Neuron (in vitro differentiated cells): ENCODE data around the gene UBLCP1.
"Not testable (repeated sequence)": the region's sequence is repeated elsewhere in the genome, so short reads cannot be mapped to it uniquely, and the experiment has no call there.

Experiments
- H2AFZ ChIP-seq: one replicate; pipeline ENCODE4 v1.6.1; 2013; ENCODE audit warnings: low read depth, mild to moderate bottlenecking, inconsistent platforms, low read length, moderate library complexity
- H3K27me3 ChIP-seq: one replicate; pipeline ENCODE4 v1.6.1; 2013; ENCODE audit warnings: low read length; ENCODE audit not compliant: insufficient read depth
- H3K36me3 ChIP-seq: one replicate; pipeline ENCODE4 v1.6.1; 2013; ENCODE audit warnings: low read length; ENCODE audit not compliant: insufficient read depth
- H3K4me1 ChIP-seq: one replicate; pipeline ENCODE4 v1.6.1; 2013; ENCODE audit warnings: low read length; ENCODE audit not compliant: insufficient read depth
- H3K4me3 ChIP-seq: 2 replicates; pipeline ENCODE4 v1.5.1; 2013; ENCODE audit warnings: mild to moderate bottlenecking, low read length, moderate library complexity
- H3K9me3 ChIP-seq: one replicate; pipeline ENCODE4 v1.6.1; 2013; ENCODE audit warnings: low read length

UBLCP1 gene

GRCh38 chr5:159231167-159231566 is 31.9 kb upstream of the UBLCP1 start:
- H3K9me3 ChIP-seq: no peaks in the 10 kb centered on the region
- H2AFZ ChIP-seq: no peak overlapping the region
- H3K36me3 ChIP-seq: no peaks in the 10 kb centered on the region
- H3K27me3 ChIP-seq: peaks cover 10% of the 10 kb centered on the region
- no peak overlapping the region for H3K4me3 ChIP-seq
- H3K4me1 ChIP-seq: peaks cover 5% of the 10 kb centered on the region

- not testable (repeated sequence) for H3K9me3 ChIP-seq, H3K36me3 ChIP-seq, H3K4me1 ChIP-seq, H2AFZ ChIP-seq, H3K4me3 ChIP-seq, H3K27me3 ChIP-seq
These were observed 27.1 kb upstream of the UBLCP1 start for GRCh38 chr5:159235871-159236520.

GRCh38 chr5:159240301-159240870 is 22.7 kb upstream of the UBLCP1 start:
- Histone ChIP-seq H3K4me1 (no peaks in the 10 kb centered on the region), H2AFZ (no peak overlapping the region), H3K4me3 (no peak overlapping the region), H3K36me3 (no peaks in the 10 kb centered on the region), H3K9me3 (no peaks in the 10 kb centered on the region), H3K27me3 (no peaks in the 10 kb centered on the region)

- no peaks in the 10 kb centered on the region for H3K9me3 ChIP-seq
- no peak overlapping the region for H2AFZ ChIP-seq
- H3K4me1 ChIP-seq: no peaks in the 10 kb centered on the region
- peaks cover 2% of the 10 kb centered on the region for H3K27me3 ChIP-seq
- no peak overlapping the region for H3K4me3 ChIP-seq
- no peaks in the 10 kb centered on the region for H3K36me3 ChIP-seq
These were observed 21.0 kb upstream of the UBLCP1 start for GRCh38 chr5:159241946-159242552.

- Histone ChIP-seq H3K36me3 (no peaks in the 10 kb centered on the region), H2AFZ (no peak overlapping the region), H3K4me1 (no peaks in the 10 kb centered on the region), H3K9me3 (no peaks in the 10 kb centered on the region), H3K27me3 (peaks cover 2% of the 10 kb centered on the region), H3K4me3 (no peak overlapping the region)
These were observed 20.4 kb upstream of the UBLCP1 start for GRCh38 chr5:159242656-159243055.

GRCh38 chr5:159243385-159243784 is 19.7 kb upstream of the UBLCP1 start:
- Histone ChIP-seq H3K27me3 (peaks cover 3% of the 10 kb centered on the region), H3K4me1 (no peaks in the 10 kb centered on the region), H2AFZ (no peak overlapping the region)

GRCh38 chr5:159244163-159244562 is 18.9 kb upstream of the UBLCP1 start:
- H3K27me3 ChIP-seq: peaks cover 4% of the 10 kb centered on the region
- no peaks in the 10 kb centered on the region for H3K36me3 ChIP-seq
- H2AFZ ChIP-seq: no peak overlapping the region
- no peaks in the 10 kb centered on the region for H3K4me1 ChIP-seq
- no peak overlapping the region for H3K4me3 ChIP-seq
- no peaks in the 10 kb centered on the region for H3K9me3 ChIP-seq

More at GRCh38 chr5:159243385-159243784, 19.7 kb upstream of the UBLCP1 start:
- Histone ChIP-seq H3K4me3 (no peak overlapping the region), H3K36me3 (no peaks in the 10 kb centered on the region), H3K9me3 (no peaks in the 10 kb centered on the region)

GRCh38 chr5:159244890-159245289 is 18.2 kb upstream of the UBLCP1 start:
- no peak overlapping the region for H3K4me3 ChIP-seq
- no peaks in the 10 kb centered on the region for H3K9me3 ChIP-seq
- no peaks in the 10 kb centered on the region for H3K36me3 ChIP-seq
- H2AFZ ChIP-seq: no peak overlapping the region
- no peaks in the 10 kb centered on the region for H3K4me1 ChIP-seq
- H3K27me3 ChIP-seq: peaks cover 4% of the 10 kb centered on the region

GRCh38 chr5:159249158-159249557 is 13.9 kb upstream of the UBLCP1 start:
- H3K27me3 ChIP-seq: peaks cover 11% of the 10 kb centered on the region
- no peaks in the 10 kb centered on the region for H3K9me3 ChIP-seq
- H2AFZ ChIP-seq: no peak overlapping the region
- no peaks in the 10 kb centered on the region for H3K4me1 ChIP-seq
- H3K36me3 ChIP-seq: no peaks in the 10 kb centered on the region
- no peak overlapping the region for H3K4me3 ChIP-seq

- no peak overlapping the region for H3K4me3 ChIP-seq
- H3K4me1 ChIP-seq: no peaks in the 10 kb centered on the region
- H3K9me3 ChIP-seq: no peaks in the 10 kb centered on the region
- peaks cover 22% of the 10 kb centered on the region for H3K27me3 ChIP-seq
- no peak overlapping the region for H2AFZ ChIP-seq
- no peaks in the 10 kb centered on the region for H3K36me3 ChIP-seq
These were observed 10.9 kb upstream of the UBLCP1 start for GRCh38 chr5:159252195-159252594.

GRCh38 chr5:159257007-159257406 is 6.1 kb upstream of the UBLCP1 start:
- Histone ChIP-seq H3K9me3 (no peaks in the 10 kb centered on the region), H3K36me3 (no peaks in the 10 kb centered on the region), H3K4me3 (no peak overlapping the region), H2AFZ (no peak overlapping the region), H3K4me1 (peaks cover under 1% of the 10 kb centered on the region), H3K27me3 (peaks cover 16% of the 10 kb centered on the region)

- H3K4me1 ChIP-seq: peaks cover 8% of the 10 kb centered on the region
- no peaks in the 10 kb centered on the region for H3K9me3 ChIP-seq
- H3K36me3 ChIP-seq: no peaks in the 10 kb centered on the region
- H2AFZ ChIP-seq: no peak overlapping the region
- H3K4me3 ChIP-seq: no peak overlapping the region
- peaks cover 16% of the 10 kb centered on the region for H3K27me3 ChIP-seq
These were observed 5.3 kb upstream of the UBLCP1 start for GRCh38 chr5:159257629-159258283.

GRCh38 chr5:159258361-159258760 is 4.7 kb upstream of the UBLCP1 start:
- Histone ChIP-seq H3K27me3 (peaks cover 14% of the 10 kb centered on the region), H2AFZ (no peak overlapping the region), H3K9me3 (no peaks in the 10 kb centered on the region), H3K4me1 (peaks cover 8% of the 10 kb centered on the region), H3K4me3 (no peak overlapping the region), H3K36me3 (no peaks in the 10 kb centered on the region)
